ENCODE results near the gene HEPACAM. TPM values are rescaled to one million over a fixed set of nuclear protein-coding genes. Genes with fewer than 3 reads are reported as not detected.

Gene HEPACAM, protein sequence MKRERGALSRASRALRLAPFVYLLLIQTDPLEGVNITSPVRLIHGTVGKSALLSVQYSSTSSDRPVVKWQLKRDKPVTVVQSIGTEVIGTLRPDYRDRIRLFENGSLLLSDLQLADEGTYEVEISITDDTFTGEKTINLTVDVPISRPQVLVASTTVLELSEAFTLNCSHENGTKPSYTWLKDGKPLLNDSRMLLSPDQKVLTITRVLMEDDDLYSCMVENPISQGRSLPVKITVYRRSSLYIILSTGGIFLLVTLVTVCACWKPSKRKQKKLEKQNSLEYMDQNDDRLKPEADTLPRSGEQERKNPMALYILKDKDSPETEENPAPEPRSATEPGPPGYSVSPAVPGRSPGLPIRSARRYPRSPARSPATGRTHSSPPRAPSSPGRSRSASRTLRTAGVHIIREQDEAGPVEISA
- 0.08 TPM for total RNA-seq (ENCODE audit: unreplicated experiment)
- long read RNA-seq, result 0 reads

- Mint-ChIP-seq H3K27ac (ENCODE audit: unreplicated experiment) (no peak within 1 kb of the TSS), H3K36me3 (ENCODE audit: low read depth, unreplicated experiment) (no peaks in the 10 kb centered on the region), H3K4me1 (ENCODE audit: unreplicated experiment) (no peaks in the 10 kb centered on the region), H3K9me3 (ENCODE audit: unreplicated experiment) (no peaks in the 10 kb centered on the region), H3K27me3 (ENCODE audit: unreplicated experiment) (peaks cover 2% of the 10 kb centered on the region), H3K4me3 (ENCODE audit: unreplicated experiment) (no peak within 1 kb of the TSS)
- DNase-seq (ENCODE audit: low spot score), result no peak
- TF ChIP-seq CTCF (IDR thresholded peaks at IDR 0.05; ENCODE audit: unreplicated experiment), result no peak
Observed at GRCh38 chr11:124935548-124936514, at the start of gene HEPACAM. TSS of gene HEPACAM (minus strand) at chr11:124936047. CDS start at chr11:124936006, 41 bp downstream.

- Mint-ChIP-seq H3K9me3 (ENCODE audit: unreplicated experiment) (no peaks in the 10 kb centered on the region), H3K27me3 (ENCODE audit: unreplicated experiment) (peaks cover 2% of the 10 kb centered on the region), H3K36me3 (ENCODE audit: low read depth, unreplicated experiment) (peaks cover 6% of the 10 kb centered on the region), H3K4me3 (ENCODE audit: unreplicated experiment) (no peak overlapping the region), H3K4me1 (ENCODE audit: unreplicated experiment) (no peaks in the 10 kb centered on the region), H3K27ac (ENCODE audit: unreplicated experiment) (no peak overlapping the region)
- DNase-seq (ENCODE audit: low spot score), result no peak
- no peak for TF ChIP-seq CTCF (IDR thresholded peaks at IDR 0.05; ENCODE audit: unreplicated experiment)
Observed at GRCh38 chr11:124984512-124984854, 48.6 kb upstream of the HEPACAM start.

GRCh38 chr11:124983674-124984511 is 48.0 kb upstream of the HEPACAM start:
- no peak for TF ChIP-seq CTCF (IDR thresholded peaks at IDR 0.05; ENCODE audit: unreplicated experiment)
- Mint-ChIP-seq H3K36me3 (ENCODE audit: low read depth, unreplicated experiment) (peaks cover 6% of the 10 kb centered on the region), H3K27me3 (ENCODE audit: unreplicated experiment) (peaks cover 3% of the 10 kb centered on the region), H3K4me3 (ENCODE audit: unreplicated experiment) (no peak overlapping the region), H3K9me3 (ENCODE audit: unreplicated experiment) (no peaks in the 10 kb centered on the region), H3K4me1 (ENCODE audit: unreplicated experiment) (no peaks in the 10 kb centered on the region), H3K27ac (ENCODE audit: unreplicated experiment) (no peak overlapping the region)
- no peak for DNase-seq (ENCODE audit: low spot score)

- Mint-ChIP-seq H3K27ac (ENCODE audit: unreplicated experiment) (no peak overlapping the region), H3K4me1 (ENCODE audit: unreplicated experiment) (no peaks in the 10 kb centered on the region), H3K27me3 (ENCODE audit: unreplicated experiment) (peaks cover 3% of the 10 kb centered on the region), H3K4me3 (ENCODE audit: unreplicated experiment) (no peak overlapping the region), H3K9me3 (ENCODE audit: unreplicated experiment) (no peaks in the 10 kb centered on the region), H3K36me3 (ENCODE audit: low read depth, unreplicated experiment) (peaks cover 6% of the 10 kb centered on the region)
- no peak for TF ChIP-seq CTCF (IDR thresholded peaks at IDR 0.05; ENCODE audit: unreplicated experiment)
- no peak for DNase-seq (ENCODE audit: low spot score)
Observed at GRCh38 chr11:124982043-124982442, 46.2 kb upstream of the HEPACAM start.

Measured in endothelial cell (in vitro differentiated cells).